ENCODE data around the gene CER1.
"Not testable (repeated sequence)": the region's sequence is repeated elsewhere in the genome, so short reads cannot be mapped to it uniquely, and the experiment has no call there.

CER1 gene

DNA sequence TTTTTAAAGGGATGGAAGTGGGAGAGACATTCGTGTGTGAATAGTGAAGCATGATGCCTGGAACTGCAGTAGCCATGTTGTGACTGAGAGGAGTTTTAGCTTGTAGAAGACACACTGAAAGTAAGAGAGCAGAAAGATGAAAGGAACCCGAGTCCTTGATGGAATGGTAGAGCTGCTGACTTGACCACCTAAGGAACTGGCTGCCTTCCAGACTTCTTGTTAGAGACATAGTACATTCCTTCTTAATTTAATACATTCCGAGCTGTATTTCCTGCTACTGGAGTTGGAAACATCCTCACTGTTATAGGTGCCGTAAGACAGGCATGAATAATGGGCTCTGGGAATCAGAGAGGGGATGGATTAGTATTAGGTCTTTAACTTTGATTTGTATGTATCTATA lies 7.4 kb downstream of the CER1 start:
- no peak for DNase-seq (ENCODE audit: low read depth)

DNA sequence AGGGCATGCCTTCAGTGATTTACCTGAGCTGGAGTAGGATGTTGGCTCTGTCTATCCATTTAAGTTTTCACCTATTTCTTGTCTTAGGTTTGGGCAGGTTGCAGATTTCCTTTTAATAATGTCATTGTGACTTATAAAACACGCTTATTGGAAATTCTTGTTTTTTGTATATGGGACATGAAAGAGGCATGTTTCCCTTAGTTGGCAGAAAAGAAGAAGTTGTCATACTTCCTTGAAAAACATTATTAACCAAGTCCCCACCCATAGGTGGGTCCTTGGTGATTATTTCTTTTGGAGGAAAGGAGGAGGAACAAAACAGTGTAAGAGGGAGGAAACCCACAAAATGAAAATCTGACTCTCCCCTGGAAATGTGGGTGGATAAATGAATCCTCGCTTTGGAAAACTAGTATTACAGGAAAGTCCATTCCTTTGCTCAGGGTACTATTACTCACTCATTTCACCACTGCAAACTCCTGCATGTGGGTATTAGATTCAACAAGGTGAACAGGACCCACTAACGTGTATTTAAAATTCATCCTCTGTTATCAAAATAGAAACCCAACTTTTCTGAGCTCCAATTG lies 9.3 kb downstream of the CER1 start:
- no peak for DNase-seq (ENCODE audit: low read depth)

GRCh38 chr9:14710804-14711203 lies 11.7 kb downstream of the CER1 start:
- DNase-seq (ENCODE audit: low read depth): peak; percentile 17

- DNase-seq (ENCODE audit: low read depth): no peak
Observed at GRCh38 chr9:14706530-14707140, 15.9 kb downstream of the CER1 start.

GRCh38 chr9:14705079-14705478 lies 17.5 kb downstream of the CER1 start:
- no peak for DNase-seq (ENCODE audit: low read depth)

DNA sequence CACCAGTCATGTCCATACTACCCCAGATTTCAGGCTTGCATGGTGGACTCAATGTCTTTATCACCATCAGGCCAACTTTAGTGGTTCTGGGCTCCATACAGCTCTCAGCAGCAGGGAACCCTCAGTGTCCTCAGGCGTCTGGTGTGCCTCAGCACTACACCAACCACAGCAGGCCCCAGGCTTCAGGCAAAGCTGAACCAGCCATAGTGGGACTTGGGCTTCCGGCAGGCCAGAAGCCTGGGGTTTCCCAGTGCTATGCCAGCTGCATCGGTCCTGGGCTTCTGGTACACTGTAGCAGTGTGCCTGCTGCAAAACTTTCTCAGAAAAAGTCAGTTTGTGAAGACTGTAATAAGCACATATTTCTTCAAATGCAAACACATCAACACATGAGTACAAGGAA lies 18.3 kb downstream of the CER1 start:
- no peak for DNase-seq (ENCODE audit: low read depth)

GRCh38 chr9:14702200-14702720 lies 20.3 kb downstream of the CER1 start:
- no peak for DNase-seq (ENCODE audit: low read depth)

- DNase-seq (ENCODE audit: low read depth): no peak
Observed at GRCh38 chr9:14693251-14693861, 29.2 kb downstream of the CER1 start, which contains the start of gene ZDHHC21. Gene ZDHHC21, minus strand, starts transcription at chr9:14693432. Its CDS starts 19,092 bp downstream, at chr9:14674340.

DNA sequence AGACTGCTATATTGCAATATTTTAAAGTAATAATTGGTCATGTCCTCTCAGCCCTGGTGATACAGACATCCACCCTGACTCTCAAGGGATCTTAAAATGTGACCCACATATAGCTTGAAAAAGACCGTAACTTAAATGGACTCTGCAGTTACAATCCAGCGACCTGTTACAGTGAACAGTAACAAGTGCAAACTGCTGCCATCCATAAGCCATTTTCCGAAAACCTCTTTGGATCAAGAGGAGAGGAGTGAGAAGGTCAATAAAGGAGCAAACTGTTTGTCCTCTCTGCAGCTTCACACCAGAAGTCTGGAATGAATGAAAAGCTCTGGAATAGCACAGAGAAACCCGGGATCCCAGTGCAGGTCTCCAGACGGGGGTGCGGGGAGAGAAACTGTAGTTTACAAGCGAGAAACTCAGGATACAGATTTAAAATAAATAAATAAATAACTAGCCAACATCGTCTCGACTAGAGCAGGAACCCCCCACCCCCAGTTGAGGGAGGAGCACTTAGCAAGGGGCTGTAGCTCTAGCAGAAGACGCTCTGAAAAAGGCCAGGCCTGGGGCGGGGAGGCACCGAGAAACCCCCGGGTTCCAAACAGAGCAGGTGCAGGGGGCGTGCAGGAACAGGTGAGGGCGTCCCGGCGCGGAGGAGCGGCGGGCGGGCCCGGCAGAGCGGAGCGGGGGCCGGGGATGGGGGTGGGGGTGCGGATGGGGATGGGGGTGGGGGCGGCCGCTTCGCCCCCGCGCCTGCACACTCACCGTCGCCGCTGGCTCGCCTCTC lies 29.9 kb downstream of the CER1 start:
- no peak for DNase-seq (ENCODE audit: low read depth)

- no peak for DNase-seq (ENCODE audit: low read depth)
Observed at GRCh38 chr9:14690948-14691730, 31.4 kb downstream of the CER1 start.

DNA sequence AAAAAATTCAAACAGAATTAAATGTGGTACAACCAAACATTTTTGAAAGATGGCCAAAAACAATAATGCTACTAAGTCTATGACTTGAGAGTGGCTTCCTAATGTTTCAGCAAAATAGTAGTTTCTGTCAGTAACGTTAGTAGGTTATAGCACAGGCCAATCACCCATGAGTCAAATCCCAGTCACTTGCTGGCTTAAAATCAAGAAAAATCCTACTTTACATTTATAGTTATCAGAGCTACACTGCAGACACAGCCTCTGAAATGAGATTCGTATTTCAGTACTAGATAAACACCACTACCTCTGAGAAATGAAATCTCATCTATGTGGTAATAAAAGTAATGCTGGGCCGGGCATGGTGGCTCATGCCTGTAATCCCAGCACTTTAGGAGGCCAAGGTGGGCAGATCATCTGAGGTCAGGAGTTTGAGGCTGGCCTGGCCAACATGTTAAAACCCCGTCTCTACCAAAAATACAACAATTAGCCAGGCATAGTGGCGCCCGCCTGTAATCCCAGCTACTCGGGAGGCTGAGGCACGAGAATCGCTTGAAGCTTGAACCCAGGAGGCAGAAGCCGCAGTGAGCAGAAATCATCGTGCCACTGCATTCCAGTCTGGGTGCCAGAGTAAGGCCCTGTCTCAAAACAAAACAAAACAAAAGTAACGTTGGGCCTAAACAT lies 35.4 kb downstream of the CER1 start:
- peak; percentile 51 for DNase-seq (ENCODE audit: low read depth)

DNA sequence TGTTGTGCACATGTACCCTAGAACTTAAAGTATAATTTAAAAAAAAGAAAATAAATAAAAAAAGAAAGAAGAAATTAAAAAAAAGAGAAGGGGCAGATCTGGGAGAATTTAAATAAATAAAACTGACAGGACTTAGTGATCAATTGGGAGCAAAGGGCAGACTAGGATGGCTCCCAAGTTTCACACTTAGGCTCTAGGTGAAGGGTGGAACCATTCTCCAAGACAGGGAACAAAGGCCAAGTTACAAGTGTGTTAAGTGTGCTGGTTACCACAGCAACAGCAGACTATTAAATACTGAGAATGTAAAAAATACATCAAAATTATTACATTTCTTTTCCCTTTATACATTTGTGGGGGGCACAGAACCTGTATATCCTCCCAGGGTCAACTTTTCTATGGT lies 36.4 kb downstream of the CER1 start:
- DNase-seq (ENCODE audit: low read depth): no peak

DNA sequence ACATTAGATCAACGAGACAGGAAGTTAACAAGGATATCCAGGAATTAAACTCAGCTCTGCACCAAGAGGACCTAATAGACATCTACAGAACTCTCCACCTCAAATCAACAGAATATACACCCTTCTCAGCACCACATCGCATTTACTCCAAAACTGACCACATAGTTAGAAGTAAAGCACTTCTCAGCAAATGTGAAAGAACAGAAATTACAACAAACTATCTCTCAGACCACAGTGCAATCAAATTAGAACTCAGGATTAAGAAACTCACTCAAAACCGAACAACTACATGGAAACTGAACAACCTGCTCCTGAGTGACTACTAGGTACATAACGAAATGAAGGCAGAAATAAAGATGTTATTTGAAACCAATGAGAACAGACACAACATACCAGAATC lies 39.9 kb downstream of the CER1 start:
- not testable (repeated sequence) for DNase-seq (ENCODE audit: low read depth)

- DNase-seq (ENCODE audit: low read depth): no peak
Observed at GRCh38 chr9:14678776-14679175, 43.8 kb downstream of the CER1 start.

DNA sequence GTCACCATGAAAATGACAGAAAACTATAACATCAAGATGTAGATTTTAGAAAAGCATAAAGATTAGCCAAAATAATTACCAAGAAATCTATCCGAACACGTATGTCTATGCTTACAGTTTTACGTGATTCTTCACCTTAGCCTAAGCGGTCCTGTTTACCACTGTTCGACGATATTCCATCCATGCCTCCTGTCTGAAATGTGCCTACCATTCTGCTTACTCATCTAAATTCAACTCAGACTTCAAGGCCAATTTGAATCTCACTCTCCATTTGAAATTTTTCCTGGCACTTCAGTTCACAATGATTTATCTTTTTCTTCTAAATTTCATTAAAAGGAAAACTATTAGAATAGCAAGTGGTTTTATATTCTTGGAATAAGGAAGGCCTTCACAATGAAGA lies 44.7 kb downstream of the CER1 start:
- no peak for DNase-seq (ENCODE audit: low read depth)

- DNase-seq (ENCODE audit: low read depth): no peak
Observed at GRCh38 chr9:14677396-14677795, 45.1 kb downstream of the CER1 start.

DNA sequence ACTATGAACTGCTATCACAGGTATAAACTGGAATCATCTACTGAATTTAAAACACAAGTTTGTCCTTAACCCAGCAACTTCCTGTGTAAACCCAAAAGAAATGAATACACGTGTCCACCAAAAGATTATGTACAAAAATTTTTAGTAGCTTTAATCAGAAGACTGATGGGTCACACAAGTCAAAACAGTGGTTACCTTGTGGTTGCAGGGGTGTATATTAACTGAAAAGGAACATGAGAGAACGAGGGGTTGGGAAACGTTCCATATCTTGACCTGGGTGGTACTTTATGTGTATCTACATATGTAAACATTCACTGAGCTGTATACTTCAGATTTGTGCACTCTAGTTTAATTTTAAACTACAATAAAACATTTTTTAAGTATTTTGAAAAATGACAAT lies 47.9 kb downstream of the CER1 start:
- no peak for DNase-seq (ENCODE audit: low read depth)

- DNase-seq (ENCODE audit: low read depth): no peak
Observed at GRCh38 chr9:14671377-14671776, 51.2 kb downstream of the CER1 start.

DNA sequence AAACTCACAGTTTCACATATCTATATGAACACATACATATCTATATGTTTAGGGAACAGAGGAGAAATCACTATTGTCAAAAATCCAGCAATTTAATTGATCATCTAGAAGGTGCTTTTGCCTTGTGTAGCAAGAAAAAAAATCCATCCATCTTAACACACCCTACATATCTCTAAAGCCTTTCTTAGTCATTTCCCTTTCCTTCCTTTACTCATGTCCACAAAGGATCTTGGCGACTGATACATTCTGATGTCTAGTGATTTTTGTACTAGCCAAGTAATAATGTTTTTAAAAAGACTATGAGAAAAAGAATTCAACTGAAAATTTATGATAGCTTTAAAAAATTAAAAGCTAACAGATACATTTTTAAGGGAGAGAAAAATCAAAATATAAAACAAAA lies 51.8 kb downstream of the CER1 start:
- DNase-seq (ENCODE audit: low read depth): no peak

All from HS-27A (cell line).